Breast epithelium (tissue), 3 donors: ENCODE measurements around the gene WASHC2C.

Experiments
- POLR2A ChIP-seq: fragments of 450-650 bp; IDR thresholded peaks from one replicate; pipeline ENCODE4 v1.6.1; 2016; ENCODE audit warnings: antibody characterized with exemption, mild to moderate bottlenecking, moderate library complexity
- POLR2AphosphoS5 ChIP-seq, 3 donors: sonication (generic); formaldehyde crosslinking; IDR thresholded peaks; one replicate each; pipeline ENCODE4 v1.6.1; 2017; ENCODE audit warnings: antibody characterized with exemption in 3 of 3
- TF ChIP-seq, protein P1 (sequence below), 3 donors: fragments of 450-650 bp; IDR thresholded peaks; one replicate each; pipeline ENCODE4 v1.5.1; 2016 to 2017; ENCODE audit warnings: antibody characterized with exemption in 3 of 3, mild to moderate bottlenecking in 3 of 3, moderate library complexity in 3 of 3

DNA sequence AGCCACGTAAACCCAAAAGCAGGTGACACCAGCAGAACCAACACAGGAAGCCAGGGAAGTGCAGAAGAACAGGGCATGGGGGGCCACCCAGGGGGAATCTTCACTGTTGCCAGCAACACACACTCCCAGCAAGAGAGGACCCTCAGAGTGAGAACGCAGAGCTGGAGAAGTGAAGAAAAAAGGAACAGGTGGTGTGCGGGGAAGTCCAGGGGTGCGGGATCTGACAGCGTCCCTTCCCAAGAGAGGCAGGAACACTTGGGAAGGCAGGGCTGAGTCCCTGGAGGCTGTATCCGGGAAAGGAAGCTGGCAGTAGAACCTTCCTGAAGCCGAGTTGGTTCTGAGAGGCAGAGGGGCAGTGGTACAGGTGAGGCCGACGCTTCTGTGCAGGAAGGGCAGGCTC is 92.5 kb downstream of the WASHC2C start:
- TF ChIP-seq, protein P1, sequence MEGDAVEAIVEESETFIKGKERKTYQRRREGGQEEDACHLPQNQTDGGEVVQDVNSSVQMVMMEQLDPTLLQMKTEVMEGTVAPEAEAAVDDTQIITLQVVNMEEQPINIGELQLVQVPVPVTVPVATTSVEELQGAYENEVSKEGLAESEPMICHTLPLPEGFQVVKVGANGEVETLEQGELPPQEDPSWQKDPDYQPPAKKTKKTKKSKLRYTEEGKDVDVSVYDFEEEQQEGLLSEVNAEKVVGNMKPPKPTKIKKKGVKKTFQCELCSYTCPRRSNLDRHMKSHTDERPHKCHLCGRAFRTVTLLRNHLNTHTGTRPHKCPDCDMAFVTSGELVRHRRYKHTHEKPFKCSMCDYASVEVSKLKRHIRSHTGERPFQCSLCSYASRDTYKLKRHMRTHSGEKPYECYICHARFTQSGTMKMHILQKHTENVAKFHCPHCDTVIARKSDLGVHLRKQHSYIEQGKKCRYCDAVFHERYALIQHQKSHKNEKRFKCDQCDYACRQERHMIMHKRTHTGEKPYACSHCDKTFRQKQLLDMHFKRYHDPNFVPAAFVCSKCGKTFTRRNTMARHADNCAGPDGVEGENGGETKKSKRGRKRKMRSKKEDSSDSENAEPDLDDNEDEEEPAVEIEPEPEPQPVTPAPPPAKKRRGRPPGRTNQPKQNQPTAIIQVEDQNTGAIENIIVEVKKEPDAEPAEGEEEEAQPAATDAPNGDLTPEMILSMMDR (IDR thresholded peaks at IDR 0.05), result no peak
- TF ChIP-seq POLR2A (no peak), POLR2AphosphoS5 (IDR thresholded peaks at IDR 0.05) (no peak)
